HG03354 (cell line): Measurements from ENCODE around the gene SNX4.

Experiments used
- ATAC-seq: cut with Tn5 transposase; IDR thresholded peaks from one replicate; pipeline ENCODE4 v1.9.1; 2021; ENCODE audit warnings: mild to moderate bottlenecking; ENCODE audit not compliant: unreplicated experiment, poor library complexity, severe bottlenecking

SNX4 gene

DNA sequence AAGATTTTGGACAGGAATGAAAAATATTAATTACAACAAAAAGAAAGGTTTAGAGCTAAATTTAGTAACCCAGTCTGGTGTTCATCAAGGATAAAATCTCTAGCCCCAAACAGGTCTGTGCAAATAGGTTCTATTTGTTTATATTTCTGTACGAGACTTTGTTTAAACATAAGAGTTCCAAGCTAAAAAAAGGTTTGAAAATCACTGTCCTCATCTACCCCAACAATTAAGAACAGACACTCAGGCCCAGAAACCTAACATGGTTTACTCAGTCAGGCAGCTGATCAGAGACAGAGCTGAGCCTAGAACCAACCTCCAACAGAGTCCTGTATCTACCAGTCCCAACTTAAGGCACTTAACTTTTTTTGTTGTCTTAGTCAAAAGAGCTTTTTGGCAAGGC, 49.3 kb downstream of the SNX4 start:
- no peak for ATAC-seq

DNA sequence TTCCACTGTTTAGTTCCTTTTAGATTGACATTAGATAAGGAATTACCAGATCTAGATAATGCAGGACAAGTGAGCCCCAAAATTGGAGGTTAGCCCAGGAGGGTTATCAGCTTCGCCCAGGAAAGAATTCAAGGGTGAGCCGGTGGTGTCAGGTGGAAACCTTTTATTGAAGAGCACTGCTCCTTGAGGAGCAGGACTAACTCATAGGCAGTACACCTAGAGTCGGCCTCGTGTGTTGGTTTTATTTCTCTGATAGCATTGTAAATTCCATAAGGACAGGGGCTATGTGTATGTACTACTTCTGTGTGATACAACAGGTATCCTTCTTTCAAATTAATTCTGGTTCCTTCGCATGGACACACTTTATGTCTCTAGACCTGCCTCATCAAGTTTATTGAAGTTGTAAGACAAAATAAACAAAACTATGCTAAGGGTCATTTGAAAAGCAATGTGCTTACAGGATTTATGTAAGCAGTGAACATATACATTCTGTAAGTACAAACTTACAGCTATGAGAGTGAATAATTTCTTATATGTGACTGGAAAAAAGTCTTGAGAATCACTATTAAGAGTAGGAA, 57.2 kb downstream of the SNX4 start:
- ATAC-seq, result no peak

DNA sequence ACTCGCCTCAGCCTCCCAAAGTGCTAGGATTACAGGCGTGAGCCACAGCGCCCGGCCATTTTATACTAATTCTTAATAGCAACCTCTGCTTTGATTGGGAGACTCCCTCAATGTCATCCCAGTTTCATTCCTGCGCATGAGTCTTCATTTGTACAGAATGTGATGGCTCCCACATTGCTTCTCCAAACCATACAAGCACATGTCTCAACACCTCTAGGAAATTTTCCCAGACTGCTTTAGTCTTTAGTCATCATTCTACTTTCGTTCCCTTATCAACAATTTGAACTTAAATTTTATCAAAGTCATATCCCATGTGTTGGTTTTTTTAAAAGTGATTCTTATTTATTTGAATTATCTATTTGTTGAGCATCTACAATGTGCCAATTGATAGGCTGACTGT, 58.1 kb downstream of the SNX4 start:
- no peak for ATAC-seq

DNA sequence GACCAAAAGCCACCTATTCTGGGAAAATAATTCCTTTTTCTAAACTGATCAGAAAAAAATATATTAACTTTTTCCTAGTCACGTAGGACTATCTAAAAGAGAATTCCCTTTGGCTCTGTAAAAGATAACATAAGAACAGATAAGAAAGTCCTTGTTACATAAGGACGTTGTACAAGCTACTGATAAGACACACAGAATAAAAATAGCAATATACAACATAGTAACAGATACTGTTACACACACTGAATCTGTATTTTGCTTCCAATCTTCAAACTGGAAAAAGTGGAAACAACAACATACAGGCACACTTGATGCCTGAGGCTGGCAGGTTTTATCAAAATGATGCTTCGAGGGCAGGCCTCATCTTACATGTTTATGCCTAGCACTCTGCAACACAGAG, 59.8 kb downstream of the SNX4 start:
- ATAC-seq, result no peak

DNA sequence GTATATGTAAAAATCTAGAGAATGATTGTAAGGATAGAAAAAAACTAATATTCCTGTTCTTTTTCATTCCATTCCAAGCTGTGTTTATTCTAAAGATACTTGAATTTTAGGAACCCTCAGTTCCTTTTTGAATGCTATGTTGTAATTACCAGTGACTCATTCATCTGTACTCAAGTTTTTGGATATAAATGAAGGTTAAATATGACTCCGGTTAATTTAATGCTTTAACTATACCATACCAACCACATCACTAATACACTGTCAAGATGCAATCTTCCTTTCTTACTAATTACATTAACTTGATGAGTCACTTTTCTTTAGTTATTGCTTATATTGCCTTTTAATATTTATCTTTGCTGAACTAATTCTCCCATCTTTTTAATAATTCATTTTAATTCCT, 76.1 kb downstream of the SNX4 start:
- ATAC-seq, result no peak

DNA sequence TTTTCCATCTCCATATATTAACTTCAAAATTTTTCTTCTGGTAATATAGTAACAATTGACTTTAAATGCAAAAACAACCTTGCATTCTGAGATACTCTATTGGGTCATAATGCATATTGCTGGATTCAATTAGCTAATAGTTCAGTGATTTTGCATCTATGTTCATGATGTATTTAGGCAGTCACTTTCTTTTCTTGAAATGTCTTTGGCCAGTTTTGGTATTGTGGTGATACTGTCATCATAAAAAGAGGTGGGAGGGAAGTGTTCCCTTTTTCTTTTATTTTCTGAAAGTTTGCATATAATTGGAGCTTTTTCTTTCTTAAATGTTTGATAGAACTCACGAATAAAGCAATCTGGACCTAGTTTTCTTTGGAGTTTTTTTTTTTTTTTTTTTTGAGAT, 77.5 kb downstream of the SNX4 start:
- no peak for ATAC-seq

DNA sequence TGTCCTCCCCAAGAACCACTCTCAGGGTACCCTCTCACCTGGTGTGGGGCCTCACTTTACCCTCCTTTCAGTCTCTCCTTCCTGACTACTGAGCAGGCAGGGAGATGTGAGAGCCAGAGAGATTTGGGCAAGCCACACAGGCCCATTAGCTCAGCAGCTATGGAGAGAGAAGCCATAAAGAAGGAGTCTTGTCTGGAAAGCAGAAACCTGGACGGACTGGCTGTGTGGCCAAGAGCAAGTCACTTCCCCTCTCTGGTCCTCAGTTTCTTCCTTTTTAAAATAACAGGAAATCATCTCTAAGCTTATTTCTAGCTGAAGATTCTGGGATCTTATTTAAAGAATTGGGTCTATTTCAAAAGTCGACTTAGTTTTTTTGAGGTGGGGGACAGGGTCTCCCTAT, 79.0 kb downstream of the SNX4 start:
- no peak for ATAC-seq

DNA sequence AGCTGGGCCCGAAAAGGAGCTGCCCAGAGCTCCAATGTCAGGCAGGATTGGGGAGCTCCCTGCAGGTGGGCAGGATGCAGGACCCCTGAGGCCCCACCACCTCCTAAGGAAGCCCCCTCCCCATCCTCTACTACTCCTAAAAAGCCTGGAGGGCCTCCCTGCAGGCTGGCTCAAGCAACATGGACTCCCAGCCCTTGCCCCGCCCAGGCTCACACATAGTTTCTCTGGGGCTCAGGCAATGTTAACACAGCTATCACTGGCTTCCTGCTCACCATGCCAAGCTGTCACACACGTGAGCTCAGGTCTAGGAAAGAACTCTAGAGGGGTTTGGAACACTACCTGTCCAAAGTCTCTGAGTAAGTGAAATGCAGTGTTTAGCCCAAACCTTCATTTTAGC, 79.4 kb downstream of the SNX4 start:
- ATAC-seq, result no peak

DNA sequence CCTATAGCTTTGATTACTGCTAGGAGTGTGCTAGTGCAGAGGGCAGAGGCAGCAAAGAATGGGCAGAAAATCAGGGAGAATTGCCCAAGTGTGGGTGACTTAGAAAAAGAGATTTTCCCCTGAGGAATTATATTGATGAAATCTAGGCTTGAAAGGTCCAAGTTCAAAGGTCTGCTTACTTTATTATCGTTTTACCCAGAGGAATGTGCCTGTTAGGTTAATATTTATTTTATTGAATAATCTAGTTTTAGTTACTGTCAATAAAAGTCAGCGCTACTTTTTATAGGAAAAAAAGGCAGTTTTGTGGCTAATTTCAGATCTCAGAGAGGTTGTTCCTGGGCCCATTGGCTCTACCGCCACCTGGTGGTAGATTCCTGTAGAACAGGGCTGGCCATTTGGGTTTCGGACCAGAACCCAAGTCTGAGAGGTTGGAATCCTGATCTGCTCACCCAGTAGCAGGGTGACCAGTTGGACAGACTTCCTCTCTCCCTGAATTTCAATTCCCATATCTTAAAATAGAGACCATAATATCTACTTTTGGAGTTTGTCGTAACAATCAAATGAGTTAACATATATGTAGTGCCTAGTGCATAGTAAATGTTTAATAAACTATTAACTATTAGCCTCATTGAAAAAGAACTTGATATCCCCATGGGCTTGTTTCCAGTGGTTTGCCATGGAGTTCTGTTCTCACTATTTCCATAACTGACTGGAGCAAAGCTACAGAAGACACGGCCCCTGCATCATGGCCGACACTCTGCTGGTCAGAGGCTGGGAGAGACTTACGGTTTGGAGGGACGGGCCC, 82.2 kb downstream of the SNX4 start:
- ATAC-seq, result no peak

DNA sequence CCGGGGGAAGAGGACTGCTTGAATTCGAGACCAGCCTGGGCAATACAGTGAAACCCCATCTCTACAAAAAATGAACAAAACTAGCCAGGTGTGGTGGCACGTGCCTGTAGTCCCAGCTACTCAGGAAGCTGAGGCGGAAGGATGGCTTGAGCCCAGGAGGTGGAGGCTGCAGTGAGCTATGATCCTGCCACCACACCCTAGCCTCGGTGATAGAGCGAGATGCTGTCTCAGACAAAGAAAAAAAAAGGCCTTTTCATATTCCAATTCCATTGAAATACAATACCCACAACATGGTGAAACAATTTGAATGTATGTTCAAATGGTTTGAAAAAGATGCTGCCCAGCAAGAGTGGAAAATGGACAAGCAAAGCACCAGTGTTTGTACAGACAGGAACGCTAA, 83.1 kb downstream of the SNX4 start:
- ATAC-seq, result no peak

DNA sequence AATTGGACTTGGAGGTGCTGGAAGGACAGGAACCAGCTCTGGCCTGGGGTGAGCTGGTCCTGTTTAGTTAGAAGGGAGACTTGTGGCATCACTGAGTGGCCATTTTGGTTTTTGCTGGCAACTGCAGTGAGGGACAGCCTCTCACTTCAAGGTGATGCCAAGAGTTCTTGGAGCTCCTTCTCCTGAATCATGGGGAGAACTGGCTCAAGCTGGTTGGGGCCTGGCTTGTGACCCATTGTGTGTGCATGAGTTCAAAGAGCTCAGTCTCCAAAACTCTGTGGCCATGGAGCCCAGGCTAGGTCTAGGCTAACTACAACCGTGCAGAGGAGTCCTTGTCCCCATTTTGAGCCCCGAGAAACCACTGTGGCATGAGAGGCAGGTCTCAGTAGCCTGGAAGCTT, 84.8 kb downstream of the SNX4 start:
- no peak for ATAC-seq

DNA sequence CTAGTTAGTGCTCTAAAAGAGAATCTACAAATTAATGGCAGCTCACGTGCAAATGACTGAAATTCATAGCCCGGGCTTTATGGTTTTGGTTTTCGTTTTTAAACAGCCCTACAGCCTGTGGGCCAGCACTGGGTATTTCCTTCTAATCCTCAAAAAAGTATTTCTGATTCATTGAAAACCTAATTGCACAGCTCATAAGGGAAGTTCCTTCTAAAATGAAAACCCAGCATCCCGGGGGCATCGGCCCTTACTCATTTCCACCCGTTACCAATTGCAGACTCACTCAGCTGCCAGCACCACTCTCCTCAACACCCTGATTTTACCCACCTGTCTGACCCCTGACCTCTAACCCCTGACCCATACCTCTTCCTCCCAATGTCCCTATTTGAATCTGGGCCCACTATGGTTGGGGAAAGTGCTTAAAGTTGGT, 85.4 kb downstream of the SNX4 start:
- no peak for ATAC-seq

DNA sequence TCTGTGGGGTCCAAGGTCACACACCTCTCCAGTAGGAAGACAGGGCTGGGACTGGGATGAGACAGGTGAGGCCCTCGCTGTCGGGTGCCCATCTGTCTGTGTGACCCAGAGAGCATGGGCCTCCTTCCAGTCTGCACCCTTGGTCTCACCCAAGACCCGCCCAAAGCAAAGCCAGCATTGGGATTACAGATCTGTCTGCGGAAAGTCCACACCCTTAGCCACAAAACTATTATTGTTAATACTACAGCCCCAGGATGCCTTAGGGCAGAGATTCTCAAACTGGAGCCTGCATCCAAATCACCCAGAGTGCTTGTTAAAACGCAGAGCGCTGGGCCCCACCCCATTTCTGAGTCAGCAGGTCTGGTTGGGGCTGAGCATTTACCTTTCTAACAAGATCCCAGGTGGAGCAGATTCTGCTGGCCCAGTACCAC, 86.4 kb downstream of the SNX4 start:
- no peak for ATAC-seq

DNA sequence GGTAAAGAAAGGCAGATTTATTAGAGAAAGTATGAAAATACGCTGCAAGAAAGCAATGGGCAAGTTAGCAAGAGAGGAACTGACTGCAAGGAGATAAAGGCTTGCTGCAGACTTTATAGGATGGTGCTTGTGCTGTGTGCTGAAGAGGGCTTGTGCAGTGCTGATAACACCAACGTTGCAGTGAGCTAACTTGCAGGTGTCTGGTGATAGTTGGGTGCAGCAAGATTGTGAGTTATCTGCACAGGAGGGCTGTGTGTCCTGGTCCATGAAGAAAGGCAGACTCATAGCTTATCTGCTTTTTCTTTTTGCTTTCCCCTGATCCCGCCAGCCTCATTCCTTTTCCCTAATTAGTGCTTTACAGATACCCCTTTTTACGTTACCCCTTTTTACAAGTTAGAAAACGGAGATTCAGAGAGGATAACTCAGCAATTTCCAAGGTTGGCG, 86.9 kb downstream of the SNX4 start:
- ATAC-seq, result no peak

DNA sequence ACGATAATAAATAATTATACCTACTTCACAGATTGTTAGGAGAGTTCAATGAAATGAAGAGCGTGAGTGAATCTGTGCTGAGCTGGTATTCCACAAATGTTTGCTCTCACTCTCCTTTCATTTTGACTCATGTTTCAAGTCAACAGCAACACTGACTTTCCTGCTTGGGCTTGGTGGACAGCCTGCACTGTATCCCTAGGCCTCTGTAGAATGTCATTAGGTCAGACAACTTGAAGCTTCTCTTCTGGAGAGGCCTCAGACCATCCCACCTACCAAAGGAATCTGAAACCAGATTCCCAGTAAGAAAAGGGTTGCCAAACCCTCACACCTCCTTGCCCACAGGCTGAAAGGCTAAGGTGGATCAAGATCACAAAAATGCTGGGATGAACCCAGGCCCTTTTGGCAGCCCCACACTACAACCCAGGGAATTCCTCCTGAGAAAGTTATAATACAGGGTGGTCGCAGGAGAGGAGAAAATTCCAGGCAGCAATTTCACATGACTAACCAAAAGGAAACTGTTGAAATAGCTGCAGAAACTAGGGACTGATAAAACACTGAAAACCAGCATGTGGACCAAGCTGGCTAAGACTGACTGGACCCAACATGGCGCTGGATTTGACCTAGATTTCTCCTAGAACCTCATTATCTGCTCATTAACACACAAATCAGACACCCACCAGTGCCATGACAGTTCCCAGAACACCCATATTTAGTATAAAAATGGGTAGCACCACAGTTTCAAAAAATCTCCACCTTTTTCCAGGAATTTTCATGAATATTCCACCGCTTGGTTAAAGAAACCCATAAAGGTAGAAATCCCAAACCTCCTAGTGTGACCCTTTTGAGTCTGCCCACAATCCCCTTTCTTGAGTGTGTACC, 87.9 kb downstream of the SNX4 start:
- ATAC-seq, result no peak

DNA sequence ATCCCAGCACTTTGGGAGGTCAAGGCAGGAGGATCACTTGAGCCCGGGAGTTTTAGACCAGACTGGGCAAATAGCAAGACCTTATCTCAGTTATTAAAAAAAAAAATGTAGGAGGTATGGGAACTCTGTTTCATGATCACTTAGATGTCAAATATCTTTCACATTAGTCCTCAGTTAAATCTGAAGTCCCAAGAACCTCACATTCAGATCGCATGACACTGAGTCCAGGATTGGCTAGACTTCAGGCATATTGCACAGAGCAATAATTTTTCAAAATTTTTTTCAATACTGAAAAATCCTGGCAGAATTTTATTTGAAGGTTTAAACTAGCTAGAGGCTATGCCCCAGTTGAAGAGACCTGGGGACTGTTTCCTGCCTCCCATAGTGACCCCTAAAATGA, 88.6 kb downstream of the SNX4 start:
- no peak for ATAC-seq

DNA sequence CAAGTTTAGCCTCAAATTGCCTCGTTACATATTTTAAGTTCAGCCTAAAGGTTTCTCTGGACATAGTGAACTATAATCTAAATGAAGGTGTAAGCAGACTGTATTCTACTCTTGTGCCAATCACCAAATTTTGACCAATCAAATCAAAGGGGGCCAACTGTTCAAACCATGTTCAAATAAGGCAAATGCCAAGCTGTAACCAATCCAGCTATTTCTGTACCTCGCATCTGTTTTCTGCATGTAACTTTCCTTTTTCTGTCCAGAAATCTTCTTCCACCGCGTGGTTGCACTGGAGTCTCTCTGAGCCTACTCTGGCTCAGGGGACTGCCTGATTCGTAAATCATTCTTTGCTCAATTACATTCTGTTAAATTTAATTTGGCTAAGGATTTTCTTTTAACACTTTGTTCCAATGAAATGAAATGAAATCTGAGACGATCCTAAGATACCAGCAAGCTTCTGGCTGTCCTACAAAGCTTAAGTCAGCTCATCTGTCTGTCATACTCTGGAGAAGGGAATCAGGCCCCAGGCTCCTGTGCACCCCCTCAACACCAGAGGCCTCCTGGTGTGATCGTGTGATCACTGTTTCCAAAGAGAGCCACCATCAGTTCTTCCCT, 91.7 kb downstream of the SNX4 start:
- ATAC-seq, result no peak

DNA sequence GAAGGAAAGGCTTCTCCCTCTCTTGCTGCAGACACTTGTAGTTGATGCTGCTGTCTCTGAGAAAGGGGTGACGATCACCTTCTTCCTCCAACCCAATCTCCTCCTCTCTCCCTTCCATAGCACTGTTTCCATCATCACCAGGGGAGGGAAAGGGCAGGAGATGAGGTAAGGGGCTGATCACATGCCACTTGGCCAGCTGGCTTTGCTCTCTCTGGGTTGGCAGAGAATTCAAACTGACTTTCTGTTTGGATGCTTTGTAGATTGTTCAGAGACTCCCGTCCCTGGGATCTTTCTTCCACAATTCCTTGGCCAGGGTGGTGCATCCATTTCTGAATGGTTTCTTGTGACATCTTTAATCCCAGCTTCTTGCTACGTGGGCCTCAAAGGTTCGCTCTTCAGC, 101.7 kb downstream of the SNX4 start:
- ATAC-seq, result no peak

DNA sequence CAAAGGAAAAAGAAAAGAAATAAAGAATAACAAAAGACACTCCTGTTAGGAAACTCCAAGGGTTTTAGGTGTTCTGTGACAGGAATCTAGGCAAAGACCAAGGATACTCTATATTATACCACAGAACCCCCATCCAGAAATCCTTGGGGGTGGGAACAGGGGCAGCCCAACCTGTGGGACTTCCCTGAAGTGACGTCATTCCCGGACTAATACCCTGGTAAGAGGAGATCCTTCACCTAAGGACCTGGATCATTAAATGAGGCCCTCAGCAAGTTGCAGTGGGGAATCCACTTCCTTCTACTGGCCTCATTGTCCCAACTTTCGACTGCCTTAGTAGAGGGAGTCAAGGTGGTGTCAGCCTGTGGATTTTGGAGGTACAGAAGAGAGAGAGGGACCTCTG, 103.8 kb downstream of the SNX4 start:
- ATAC-seq, result no peak

DNA sequence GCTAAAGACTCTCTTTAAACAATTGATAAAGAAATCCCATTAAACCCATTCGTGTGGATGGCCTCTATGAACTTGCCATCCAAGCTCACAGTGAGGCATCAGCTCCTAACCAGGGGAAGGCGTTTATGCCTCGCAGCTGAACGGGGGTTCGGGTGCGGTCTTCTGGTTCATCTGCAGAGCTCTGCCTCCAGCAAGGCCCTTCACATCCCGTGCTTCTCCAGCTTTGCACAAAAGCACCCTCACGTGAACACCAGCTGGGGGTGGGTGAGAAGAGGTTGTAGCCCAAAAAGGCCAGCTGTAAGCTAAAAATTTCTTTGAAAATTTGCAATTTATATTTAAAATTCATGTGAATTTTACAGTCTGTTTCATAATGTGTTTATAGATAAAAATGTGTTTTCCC, 105.3 kb downstream of the SNX4 start:
- no peak for ATAC-seq
